Fibroblast of pulmonary artery (primary cell): Measurements from ENCODE around the gene SLC17A4.
A peak's percentile ranks its signal among the peaks of the same experiment; 100 is the strongest.

Source experiments
- DNase-seq: peaks from one replicate; pipeline ENCODE4 v3.0.0-alpha.2; 2010; ENCODE audit warnings: low read depth
- H3K4me3 ChIP-seq: replicated peaks from 2 replicates; pipeline ENCODE4 v1.5.1; 2011; ENCODE audit warnings: low read depth, mild to moderate bottlenecking, control low read depth, low read length, moderate library complexity
- TF ChIP-seq, protein P1 (sequence below): IDR thresholded peaks from 2 replicates; pipeline ENCODE4 v1.5.1; 2011; ENCODE audit warnings: mild to moderate bottlenecking, control low read depth, low read length, inconsistent platforms; ENCODE audit errors: missing control alignments

The SLC17A4 gene

GRCh38 chr6:25787428-25787827 is 32.9 kb downstream of the SLC17A4 start:
- TF ChIP-seq, protein P1, sequence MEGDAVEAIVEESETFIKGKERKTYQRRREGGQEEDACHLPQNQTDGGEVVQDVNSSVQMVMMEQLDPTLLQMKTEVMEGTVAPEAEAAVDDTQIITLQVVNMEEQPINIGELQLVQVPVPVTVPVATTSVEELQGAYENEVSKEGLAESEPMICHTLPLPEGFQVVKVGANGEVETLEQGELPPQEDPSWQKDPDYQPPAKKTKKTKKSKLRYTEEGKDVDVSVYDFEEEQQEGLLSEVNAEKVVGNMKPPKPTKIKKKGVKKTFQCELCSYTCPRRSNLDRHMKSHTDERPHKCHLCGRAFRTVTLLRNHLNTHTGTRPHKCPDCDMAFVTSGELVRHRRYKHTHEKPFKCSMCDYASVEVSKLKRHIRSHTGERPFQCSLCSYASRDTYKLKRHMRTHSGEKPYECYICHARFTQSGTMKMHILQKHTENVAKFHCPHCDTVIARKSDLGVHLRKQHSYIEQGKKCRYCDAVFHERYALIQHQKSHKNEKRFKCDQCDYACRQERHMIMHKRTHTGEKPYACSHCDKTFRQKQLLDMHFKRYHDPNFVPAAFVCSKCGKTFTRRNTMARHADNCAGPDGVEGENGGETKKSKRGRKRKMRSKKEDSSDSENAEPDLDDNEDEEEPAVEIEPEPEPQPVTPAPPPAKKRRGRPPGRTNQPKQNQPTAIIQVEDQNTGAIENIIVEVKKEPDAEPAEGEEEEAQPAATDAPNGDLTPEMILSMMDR: no peak
- no peak for DNase-seq
- no peak overlapping the region for H3K4me3 ChIP-seq

GRCh38 chr6:25788305-25788922 is 33.9 kb downstream of the SLC17A4 start:
- peak; percentile 74 for DNase-seq
- H3K4me3 ChIP-seq: no peak overlapping the region
- TF ChIP-seq, protein P1: peak; percentile 75

DNA sequence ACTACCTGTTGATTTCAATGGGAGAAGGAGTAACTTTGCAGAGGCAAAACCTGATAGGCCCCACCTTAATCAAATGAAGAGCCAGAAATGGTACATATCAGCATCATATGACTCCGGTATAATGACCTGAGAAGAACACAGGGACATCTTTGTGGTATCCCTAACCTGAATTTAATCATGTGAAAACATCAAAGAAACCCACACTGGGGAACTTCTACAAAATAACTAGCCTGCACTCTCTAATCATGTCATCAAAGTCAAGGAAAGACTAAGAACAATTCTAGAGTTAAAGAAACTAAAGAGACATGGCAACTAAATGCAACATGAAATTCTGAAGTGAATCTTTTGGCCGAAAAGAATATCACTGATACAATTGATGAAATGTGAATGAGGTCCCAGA is 34.9 kb downstream of the SLC17A4 start:
- H3K4me3 ChIP-seq: no peak overlapping the region
- TF ChIP-seq, protein P1: no peak
- no peak for DNase-seq

DNA sequence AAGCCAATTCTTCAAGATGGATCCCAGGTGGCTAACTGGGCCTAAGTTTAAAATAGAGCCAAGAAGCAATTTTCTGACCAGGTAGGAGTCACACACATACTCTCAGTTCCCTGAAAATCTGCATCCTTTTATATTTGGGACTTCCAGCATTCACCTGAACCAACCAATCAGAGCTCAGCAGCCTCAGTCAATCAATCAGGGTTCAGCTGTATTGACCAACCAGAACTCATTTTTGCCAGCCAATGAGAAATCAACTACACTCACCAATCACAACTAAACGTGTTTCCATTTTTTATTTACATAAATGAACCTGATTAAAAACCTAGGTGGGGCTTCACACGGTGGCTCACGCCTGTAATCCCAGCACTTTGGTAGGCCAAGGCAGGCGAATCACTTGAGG is 37.5 kb downstream of the SLC17A4 start:
- TF ChIP-seq, protein P1: no peak
- H3K4me3 ChIP-seq: no peak overlapping the region
- no peak for DNase-seq

DNA sequence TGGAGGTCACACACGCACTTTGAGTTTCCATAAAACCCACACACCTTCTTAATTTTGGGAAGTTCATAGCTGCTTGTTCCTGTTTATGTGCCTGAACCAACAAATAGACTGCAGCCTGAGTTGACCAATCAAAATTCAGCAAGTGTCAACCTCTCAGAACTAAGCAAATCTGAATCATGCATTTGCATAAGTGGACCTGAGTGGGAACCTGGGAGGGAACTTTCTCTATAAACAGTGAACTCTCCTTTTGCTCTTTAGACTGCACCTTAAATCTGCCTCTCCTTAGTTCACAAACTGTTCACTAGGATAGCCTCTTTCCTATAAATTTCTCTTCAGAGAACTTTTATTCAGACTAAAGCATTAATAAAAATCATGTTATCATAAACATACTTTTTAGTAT is 39.4 kb downstream of the SLC17A4 start:
- TF ChIP-seq, protein P1: no peak
- H3K4me3 ChIP-seq: no peak overlapping the region
- peak; percentile 0 for DNase-seq

DNA sequence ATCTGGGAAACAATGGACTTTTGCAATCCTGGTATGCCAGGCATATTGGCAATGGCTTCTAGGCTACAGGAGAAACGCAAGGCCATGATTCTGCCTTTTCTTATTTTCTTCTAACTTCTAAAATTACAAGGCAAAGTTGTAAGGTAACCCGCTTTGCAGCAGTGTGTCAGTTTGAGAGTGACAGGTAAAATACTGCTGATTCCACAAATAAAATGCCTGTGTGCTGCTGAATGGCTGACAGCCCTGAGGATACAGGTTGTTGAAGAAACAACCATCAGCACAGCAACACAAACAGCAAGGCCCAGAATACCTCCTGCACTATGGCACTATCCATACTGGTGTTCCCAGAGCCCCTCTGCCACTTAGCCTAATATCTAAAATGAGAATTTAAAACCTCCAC is 40.2 kb downstream of the SLC17A4 start:
- TF ChIP-seq, protein P1: no peak
- H3K4me3 ChIP-seq: no peak overlapping the region
- DNase-seq: no peak

DNA sequence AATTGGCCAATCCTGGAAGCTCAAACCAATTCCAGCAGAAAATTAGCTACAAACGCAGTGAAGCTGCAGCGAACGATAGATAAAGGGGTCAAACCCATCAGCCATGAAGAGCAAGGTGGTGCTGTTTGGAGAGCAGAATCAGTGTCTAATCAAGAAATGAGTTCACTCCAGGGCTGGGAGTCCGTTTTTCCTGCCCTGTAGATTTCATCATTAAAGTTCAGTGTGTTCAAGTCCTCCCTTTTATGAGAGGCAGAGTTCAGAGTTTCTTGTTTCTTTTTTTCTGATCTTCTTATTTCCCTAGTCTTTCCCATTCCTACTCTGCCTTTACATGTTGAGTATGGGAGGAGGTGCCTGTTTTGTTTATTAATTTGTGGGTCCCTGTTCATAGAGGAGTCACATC is 46.9 kb downstream of the SLC17A4 start:
- TF ChIP-seq, protein P1: no peak
- no peak for DNase-seq

More for the DNA sequence above, 46.9 kb downstream of the SLC17A4 start:
- H3K4me3 ChIP-seq: no peak overlapping the region
